ENCODE data around the gene ATG2A.

ATG2A gene

GRCh38 chr11:64900774-64901173 is 16.2 kb downstream of the ATG2A start:
- Histone ChIP-seq H3K14ac (ENCODE audit: low read length) (no peak overlapping the region), H3K79me2 (ENCODE audit: control insufficient read depth, insufficient read depth, low read length, poor library complexity) (no peaks in the 10 kb centered on the region), H4K8ac (ENCODE audit: low read depth, low read length) (no peak overlapping the region), H3K79me1 (ENCODE audit: low read length) (no peaks in the 10 kb centered on the region), H2BK5ac (ENCODE audit: low read depth, low read length, poor library complexity) (no peak overlapping the region), H3K27me3 (ENCODE audit: insufficient read depth, low read length) (no peaks in the 10 kb centered on the region), H3K9ac (ENCODE audit: low read length) (no peak overlapping the region), H3K27ac (ENCODE audit: low read depth, low read length) (no peak overlapping the region), H4K12ac (ENCODE audit: low read depth, low read length) (no peak overlapping the region), H2AK5ac (ENCODE audit: low read length) (no peak overlapping the region), H3K4me1 (ENCODE audit: control insufficient read depth in 1 of 2, insufficient read depth in 2 of 2, low read length in 2 of 2) (no peaks in the 10 kb centered on the region), H3K36me3 (ENCODE audit: control insufficient read depth in 1 of 2, insufficient read depth in 2 of 2, low read length in 2 of 2) (peaks cover 78 to 80% of the 10 kb centered on the region in 2 experiments), H3K9me3 (ENCODE audit: insufficient read depth, low read depth, low read length) (peaks cover 5% of the 10 kb centered on the region), H2AFZ (ENCODE audit: insufficient read depth, low read length, poor library complexity) (no peak overlapping the region), H3K4ac (ENCODE audit: low read depth, low read length) (no peak overlapping the region), H3K4me3 (ENCODE audit: low read depth, low read length) (no peak overlapping the region), H4K91ac (ENCODE audit: low read depth, low read length) (no peak overlapping the region), H3K4me2 (ENCODE audit: low read length) (no peak overlapping the region), H3K18ac (ENCODE audit: low read length) (no peak overlapping the region), H3K23ac (ENCODE audit: low read length) (no peak overlapping the region), H2BK12ac (ENCODE audit: low read length) (no peak overlapping the region), H2BK120ac (ENCODE audit: insufficient read depth, low read length, poor library complexity) (no peak overlapping the region)
- no peak for DNase-seq
- no CpG with 5 or more reads among the region's 17 CpGs for WGBS (ENCODE audit: extremely low coverage, insufficient coverage, insufficient read length)

GRCh38 chr11:64900263-64900678 is 16.7 kb downstream of the ATG2A start:
- no peak overlapping the region for H3K4me2 ChIP-seq (ENCODE audit: low read length)
- no peak overlapping the region for H3K4ac ChIP-seq (ENCODE audit: low read depth, low read length)
- no peak for DNase-seq
- H3K23ac ChIP-seq (ENCODE audit: low read length): no peak overlapping the region
- H2BK12ac ChIP-seq (ENCODE audit: low read length): no peak overlapping the region
- no peaks in the 10 kb centered on the region for H3K79me1 ChIP-seq (ENCODE audit: low read length)
- H2BK5ac ChIP-seq (ENCODE audit: low read depth, low read length, poor library complexity): no peak overlapping the region
- H2AK5ac ChIP-seq (ENCODE audit: low read length): no peak overlapping the region
- no peaks in the 10 kb centered on the region for H3K27me3 ChIP-seq (ENCODE audit: insufficient read depth, low read length)
- no peak overlapping the region for H2BK120ac ChIP-seq (ENCODE audit: insufficient read depth, low read length, poor library complexity)
- no peaks in the 10 kb centered on the region for H3K4me1 ChIP-seq (ENCODE audit: control insufficient read depth in 1 of 2, insufficient read depth in 2 of 2, low read length in 2 of 2)
- H2AFZ ChIP-seq (ENCODE audit: insufficient read depth, low read length, poor library complexity): no peak overlapping the region
- H3K14ac ChIP-seq (ENCODE audit: low read length): no peak overlapping the region
- H4K91ac ChIP-seq (ENCODE audit: low read depth, low read length): no peak overlapping the region
- H4K12ac ChIP-seq (ENCODE audit: low read depth, low read length): no peak overlapping the region
- H3K18ac ChIP-seq (ENCODE audit: low read length): no peak overlapping the region
- no peak overlapping the region for H3K9ac ChIP-seq (ENCODE audit: low read length)
- H4K8ac ChIP-seq (ENCODE audit: low read depth, low read length): no peak overlapping the region
- peaks cover 76 to 78% of the 10 kb centered on the region in 2 experiments for H3K36me3 ChIP-seq (ENCODE audit: control insufficient read depth in 1 of 2, insufficient read depth in 2 of 2, low read length in 2 of 2)
- H3K9me3 ChIP-seq (ENCODE audit: insufficient read depth, low read depth, low read length): peaks cover 3% of the 10 kb centered on the region
- H3K79me2 ChIP-seq (ENCODE audit: control insufficient read depth, insufficient read depth, low read length, poor library complexity): no peaks in the 10 kb centered on the region
- H3K4me3 ChIP-seq (ENCODE audit: low read depth, low read length): no peak overlapping the region
- WGBS (ENCODE audit: extremely low coverage, insufficient coverage, insufficient read length): no CpG with 5 or more reads among the region's 14 CpGs
- no peak overlapping the region for H3K27ac ChIP-seq (ENCODE audit: low read depth, low read length)

DNA sequence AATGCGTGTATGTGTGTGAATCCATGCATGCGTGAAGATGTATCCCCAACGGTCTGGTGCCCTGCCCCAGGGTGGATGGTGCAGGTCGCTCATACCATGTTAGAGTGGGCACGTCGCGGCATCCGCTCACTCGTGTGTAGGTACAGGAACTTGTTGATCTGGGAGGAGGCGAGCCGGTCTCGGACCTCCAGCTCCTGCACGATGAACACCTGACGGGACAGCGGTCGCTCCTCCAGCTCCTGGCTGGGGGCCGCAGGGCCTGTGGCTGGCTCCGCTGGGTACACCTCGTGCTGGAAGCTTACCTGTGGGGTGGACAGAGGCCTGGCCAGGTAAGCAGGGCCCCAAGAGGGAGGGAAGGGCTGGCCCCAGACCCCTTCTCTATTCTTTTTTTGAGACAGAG is 18.5 kb downstream of the ATG2A start:
- Histone ChIP-seq H3K4me1 (ENCODE audit: control insufficient read depth in 1 of 2, insufficient read depth in 2 of 2, low read length in 2 of 2) (no peaks in the 10 kb centered on the region), H4K8ac (ENCODE audit: low read depth, low read length) (no peak overlapping the region), H4K12ac (ENCODE audit: low read depth, low read length) (no peak overlapping the region), H2AK5ac (ENCODE audit: low read length) (no peak overlapping the region), H2BK12ac (ENCODE audit: low read length) (no peak overlapping the region), H3K9me3 (ENCODE audit: insufficient read depth, low read depth, low read length) (peaks cover 3% of the 10 kb centered on the region), H3K27ac (ENCODE audit: low read depth, low read length) (no peak overlapping the region), H2BK120ac (ENCODE audit: insufficient read depth, low read length, poor library complexity) (no peak overlapping the region), H2AFZ (ENCODE audit: insufficient read depth, low read length, poor library complexity) (no peak overlapping the region), H2BK5ac (ENCODE audit: low read depth, low read length, poor library complexity) (no peak overlapping the region), H3K79me2 (ENCODE audit: control insufficient read depth, insufficient read depth, low read length, poor library complexity) (no peaks in the 10 kb centered on the region), H3K23ac (ENCODE audit: low read length) (no peak overlapping the region), H3K9ac (ENCODE audit: low read length) (no peak overlapping the region), H3K4me3 (ENCODE audit: low read depth, low read length) (no peak overlapping the region), H3K36me3 (ENCODE audit: control insufficient read depth in 1 of 2, insufficient read depth in 2 of 2, low read length in 2 of 2) (peaks cover 81% of the 10 kb centered on the region in 2 experiments), H3K4ac (ENCODE audit: low read depth, low read length) (no peak overlapping the region), H3K79me1 (ENCODE audit: low read length) (no peaks in the 10 kb centered on the region), H3K27me3 (ENCODE audit: insufficient read depth, low read length) (no peaks in the 10 kb centered on the region), H4K91ac (ENCODE audit: low read depth, low read length) (no peak overlapping the region), H3K4me2 (ENCODE audit: low read length) (no peak overlapping the region), H3K18ac (ENCODE audit: low read length) (no peak overlapping the region), H3K14ac (ENCODE audit: low read length) (no peak overlapping the region)
- WGBS (ENCODE audit: extremely low coverage, insufficient coverage, insufficient read length): no CpG with 5 or more reads among the region's 19 CpGs
- DNase-seq: no peak

- H3K4me3 ChIP-seq (ENCODE audit: low read depth, low read length): no peak overlapping the region
- no peak overlapping the region for H3K18ac ChIP-seq (ENCODE audit: low read length)
- no peaks in the 10 kb centered on the region for H3K79me1 ChIP-seq (ENCODE audit: low read length)
- H2AFZ ChIP-seq (ENCODE audit: insufficient read depth, low read length, poor library complexity): no peak overlapping the region
- H3K14ac ChIP-seq (ENCODE audit: low read length): no peak overlapping the region
- H2BK12ac ChIP-seq (ENCODE audit: low read length): no peak overlapping the region
- H3K36me3 ChIP-seq (ENCODE audit: control insufficient read depth in 1 of 2, insufficient read depth in 2 of 2, low read length in 2 of 2): peaks cover 76 to 78% of the 10 kb centered on the region in 2 experiments
- no peak overlapping the region for H2BK5ac ChIP-seq (ENCODE audit: low read depth, low read length, poor library complexity)
- H3K4me1 ChIP-seq (ENCODE audit: control insufficient read depth in 1 of 2, insufficient read depth in 2 of 2, low read length in 2 of 2): no peaks in the 10 kb centered on the region
- H3K4ac ChIP-seq (ENCODE audit: low read depth, low read length): no peak overlapping the region
- H3K27me3 ChIP-seq (ENCODE audit: insufficient read depth, low read length): no peaks in the 10 kb centered on the region
- no peak overlapping the region for H3K23ac ChIP-seq (ENCODE audit: low read length)
- no peak for DNase-seq
- no peaks in the 10 kb centered on the region for H3K79me2 ChIP-seq (ENCODE audit: control insufficient read depth, insufficient read depth, low read length, poor library complexity)
- no peak overlapping the region for H2BK120ac ChIP-seq (ENCODE audit: insufficient read depth, low read length, poor library complexity)
- no CpG with 5 or more reads among the region's 9 CpGs for WGBS (ENCODE audit: extremely low coverage, insufficient coverage, insufficient read length)
- H3K9me3 ChIP-seq (ENCODE audit: insufficient read depth, low read depth, low read length): peaks cover 3% of the 10 kb centered on the region
- H4K12ac ChIP-seq (ENCODE audit: low read depth, low read length): no peak overlapping the region
- no peak overlapping the region for H2AK5ac ChIP-seq (ENCODE audit: low read length)
- H3K9ac ChIP-seq (ENCODE audit: low read length): no peak overlapping the region
- no peak overlapping the region for H3K27ac ChIP-seq (ENCODE audit: low read depth, low read length)
- H4K91ac ChIP-seq (ENCODE audit: low read depth, low read length): no peak overlapping the region
- H4K8ac ChIP-seq (ENCODE audit: low read depth, low read length): no peak overlapping the region
- no peak overlapping the region for H3K4me2 ChIP-seq (ENCODE audit: low read length)
Measured at GRCh38 chr11:64898076-64898445, 18.9 kb downstream of the ATG2A start.
